Neuronal stem cell (in vitro differentiated cells): Measurements from ENCODE around the gene CASP12. TPM values are rescaled to one million over a fixed set of nuclear protein-coding genes. Genes with fewer than 3 reads are reported as not detected.

ENCODE experiments used
- DNase-seq: peaks from one replicate; pipeline ENCODE4 v3.0.0-alpha.2; 2013; ENCODE audit warnings: low spot score
- H2AFZ ChIP-seq: one replicate; pipeline ENCODE4 v1.6.1; 2013; ENCODE audit warnings: mild to moderate bottlenecking, low read length, inconsistent platforms
- H2AK5ac ChIP-seq: 2 replicates; pipeline ENCODE4 v1.6.1; 2013; ENCODE audit warnings: low read depth, mild to moderate bottlenecking, inconsistent platforms, low read length, moderate library complexity, mixed read lengths
- H2BK120ac ChIP-seq: 2 replicates; pipeline ENCODE4 v1.6.1; 2013; ENCODE audit warnings: low read depth, mild to moderate bottlenecking, inconsistent platforms, low read length, moderate library complexity, mixed read lengths
- H2BK12ac ChIP-seq: one replicate; pipeline ENCODE4 v1.6.1; 2013; ENCODE audit warnings: low read length, inconsistent platforms
- H2BK15ac ChIP-seq: 2 replicates; pipeline ENCODE4 v1.6.1; 2013; ENCODE audit warnings: mild to moderate bottlenecking, low read length, inconsistent platforms, mixed read lengths
- H2BK5ac ChIP-seq: one replicate; pipeline ENCODE4 v1.6.1; 2013; ENCODE audit warnings: inconsistent platforms, mild to moderate bottlenecking, low read length, moderate library complexity
- H3K14ac ChIP-seq: one replicate; pipeline ENCODE4 v1.6.1; 2013; ENCODE audit warnings: low read length, inconsistent platforms
- H3K18ac ChIP-seq: 2 replicates; pipeline ENCODE4 v1.6.1; 2013; ENCODE audit warnings: low read length, inconsistent platforms
- H3K23ac ChIP-seq: 2 replicates; pipeline ENCODE4 v1.6.1; 2013; ENCODE audit warnings: low read depth, mild to moderate bottlenecking, mixed read lengths, low read length, inconsistent platforms; ENCODE audit not compliant: poor library complexity
- H3K27ac ChIP-seq: replicated peaks from 3 replicates; pipeline ENCODE4 v1.5.1; 2013; ENCODE audit warnings: low read length, inconsistent platforms
- H3K27me3 ChIP-seq, 3 experiments: 2 replicates each; pipeline ENCODE4 v1.6.1; 2013; ENCODE audit warnings: low read length in 3 of 3, mild to moderate bottlenecking in 2 of 3, inconsistent platforms in 1 of 3, low read depth in 1 of 3, mixed read lengths in 1 of 3, moderate library complexity in 1 of 3; ENCODE audit not compliant: control insufficient read depth in 3 of 3, insufficient read depth in 3 of 3
- H3K36me3 ChIP-seq, 2 donors: replicated peaks in 1 of 2; 2 replicates each; pipeline ENCODE4 v1.6.1; 2013; ENCODE audit warnings: low read length in 2 of 2; ENCODE audit not compliant: control insufficient read depth in 2 of 2, insufficient read depth in 2 of 2
- H3K4ac ChIP-seq: 2 replicates; pipeline ENCODE4 v1.6.1; 2013; ENCODE audit warnings: inconsistent platforms, mild to moderate bottlenecking, low read length, moderate library complexity
- H3K4me1 ChIP-seq, 2 donors: 1 replicate in 1 of 2; 2 replicates in 1 of 2; pipeline ENCODE4 v1.6.1; 2013; ENCODE audit warnings: low read length in 2 of 2, low read depth in 1 of 2; ENCODE audit not compliant: control insufficient read depth in 2 of 2, insufficient read depth in 1 of 2
- H3K4me2 ChIP-seq: one replicate; pipeline ENCODE4 v1.6.1; 2013; ENCODE audit warnings: mild to moderate bottlenecking, low read length, inconsistent platforms; ENCODE audit not compliant: insufficient read depth, poor library complexity, severe bottlenecking
- H3K4me3 ChIP-seq, 2 donors: 2 replicates each; pipeline ENCODE4 v1.5.1; 2013; ENCODE audit warnings: low read length in 2 of 2, mild to moderate bottlenecking in 2 of 2, inconsistent platforms in 1 of 2, moderate library complexity in 1 of 2
- H3K79me1 ChIP-seq: one replicate; pipeline ENCODE4 v1.6.1; 2013; ENCODE audit warnings: low read depth, mild to moderate bottlenecking, inconsistent platforms, low read length, moderate library complexity
- H3K9ac ChIP-seq: one replicate; pipeline ENCODE4 v1.6.1; 2013; ENCODE audit warnings: mild to moderate bottlenecking, low read depth, low read length, inconsistent platforms; ENCODE audit not compliant: poor library complexity
- H3K9me3 ChIP-seq, 2 donors: replicated peaks in 1 of 2; 2 replicates each; pipeline versions ENCODE3 to v1.6.1; 2013; ENCODE audit warnings: low read length in 2 of 2, mild to moderate bottlenecking in 2 of 2, inconsistent platforms in 1 of 2, low read depth in 1 of 2, mixed read lengths in 1 of 2, moderate library complexity in 1 of 2; ENCODE audit not compliant: control insufficient read depth in 2 of 2, insufficient read depth in 1 of 2
- H4K8ac ChIP-seq: one replicate; pipeline ENCODE4 v1.6.1; 2013; ENCODE audit warnings: low read depth, mild to moderate bottlenecking, inconsistent platforms, low read length, moderate library complexity
- H4K91ac ChIP-seq: one replicate; pipeline ENCODE4 v1.6.1; 2013; ENCODE audit warnings: low read length, low read depth, mild to moderate bottlenecking, inconsistent platforms; ENCODE audit not compliant: poor library complexity
- WGBS, 2 donors: extraction: QIAGEN DNeasy Blood & Tissue Kit; methylation state at CpG; one replicate each; pipeline ENCODE4 v1.1.7; 2013; ENCODE audit warnings: missing lambda C conversion rate in 2 of 2, mixed read lengths in 1 of 2; ENCODE audit not compliant: insufficient read length in 2 of 2, insufficient replicate concordance in 1 of 2; ENCODE audit errors: extremely low coverage in 2 of 2; 5-methylcytosine and 5-hydroxymethylcytosine counted together
- polyA plus RNA-seq, 2 experiments: library from polyadenylated mRNA; stranded (reverse); fragments of 200-250 nt; gene quantifications; one replicate each; pipeline ENCODE4 v1.2.3, GENCODE V29; 2013

CASP12 gene
- not detected for polyA plus RNA-seq (2013, experiment 1 of 2)
- polyA plus RNA-seq (2013, experiment 2 of 2) = not detected

DNA sequence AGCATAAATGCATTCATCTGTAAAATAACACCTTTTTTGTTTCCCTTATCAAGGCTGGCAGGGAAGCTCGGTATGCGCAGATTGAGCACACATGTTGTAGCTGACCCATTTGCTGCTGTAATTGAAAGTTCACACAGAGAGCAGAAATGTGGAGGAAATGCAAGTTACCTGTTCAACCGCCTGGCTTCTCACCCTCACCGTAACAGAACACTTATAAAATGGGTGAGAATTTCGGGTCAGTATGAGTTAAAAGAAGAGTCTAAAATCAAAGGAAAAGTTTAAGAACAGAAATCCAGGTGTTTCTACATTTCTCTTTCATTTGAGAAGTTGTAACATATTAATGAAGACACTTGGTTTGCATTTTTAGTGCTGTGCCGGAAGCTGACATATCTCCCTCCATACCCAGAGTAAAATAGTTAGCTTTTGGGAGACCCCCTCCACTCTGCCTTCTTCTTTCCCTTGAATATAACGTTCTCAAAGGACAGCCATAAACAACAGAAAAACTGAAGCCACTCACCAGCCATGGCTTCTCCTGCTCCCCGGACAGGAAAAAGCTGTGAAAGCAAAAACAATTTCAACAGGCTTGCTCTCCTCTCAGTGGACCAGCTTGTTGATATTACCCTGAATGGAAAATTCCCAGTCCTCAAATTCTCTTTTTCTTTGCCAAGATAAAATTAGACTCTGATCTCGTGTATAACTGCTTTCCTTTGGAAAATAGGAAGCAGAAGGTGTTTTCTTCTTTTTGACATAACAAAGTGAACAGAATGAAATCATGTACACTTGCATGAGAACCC lies at the start of gene CASP12:
CASP12 (minus strand) TSS at position 570 of the 794 bp plus-strand sequence.
- Histone ChIP-seq H3K4me3 (no peak within 1 kb of the TSS), H3K9ac (no peak within 1 kb of the TSS), H3K27me3 (no peaks in the 10 kb centered on the region), H2BK120ac (no peak within 1 kb of the TSS), H2BK5ac (no peak within 1 kb of the TSS), H2BK12ac (no peak within 1 kb of the TSS), H3K4me1 (peaks cover 0 to 2% of the 10 kb centered on the region in 2 donors), H3K9me3 (no peaks in the 10 kb centered on the region), H3K18ac (no peak within 1 kb of the TSS), H2BK15ac (no peak within 1 kb of the TSS), H3K79me1 (no peaks in the 10 kb centered on the region), H3K36me3 (no peaks in the 10 kb centered on the region), H4K91ac (no peak within 1 kb of the TSS), H3K23ac (no peak within 1 kb of the TSS), H3K4me2 (no peak within 1 kb of the TSS), H2AFZ (peak within 1 kb of the TSS; percentile 35), H3K27ac (no peak within 1 kb of the TSS), H3K14ac (no peak within 1 kb of the TSS), H4K8ac (no peak within 1 kb of the TSS), H2AK5ac (no peak within 1 kb of the TSS), H3K4ac (no peak within 1 kb of the TSS)
- no peak for DNase-seq
- no CpG with 5 or more reads among the region's 9 CpGs for WGBS, 2 donors

GRCh38 chr11:104946907-104947306 lies 48.6 kb upstream of the CASP12 start:
- Histone ChIP-seq H4K8ac (no peak overlapping the region), H2BK12ac (no peak overlapping the region), H2AK5ac (no peak overlapping the region), H4K91ac (no peak overlapping the region), H3K4me1 (no peaks in the 10 kb centered on the region), H3K27me3 (no peaks in the 10 kb centered on the region), H2BK120ac (no peak overlapping the region), H3K79me1 (no peaks in the 10 kb centered on the region), H3K23ac (no peak overlapping the region), H3K4me3 (no peak overlapping the region), H3K36me3 (no peaks in the 10 kb centered on the region), H3K18ac (no peak overlapping the region), H2AFZ (no peak overlapping the region), H3K9ac (no peak overlapping the region), H3K27ac (no peak overlapping the region), H3K14ac (no peak overlapping the region), H2BK5ac (no peak overlapping the region), H3K4ac (no peak overlapping the region), H3K9me3 (no peaks in the 10 kb centered on the region), H2BK15ac (no peak overlapping the region), H3K4me2 (no peak overlapping the region)
- WGBS, 2 donors = no CpG with 5 or more reads among the region's 2 CpGs
- DNase-seq = no peak

DNA sequence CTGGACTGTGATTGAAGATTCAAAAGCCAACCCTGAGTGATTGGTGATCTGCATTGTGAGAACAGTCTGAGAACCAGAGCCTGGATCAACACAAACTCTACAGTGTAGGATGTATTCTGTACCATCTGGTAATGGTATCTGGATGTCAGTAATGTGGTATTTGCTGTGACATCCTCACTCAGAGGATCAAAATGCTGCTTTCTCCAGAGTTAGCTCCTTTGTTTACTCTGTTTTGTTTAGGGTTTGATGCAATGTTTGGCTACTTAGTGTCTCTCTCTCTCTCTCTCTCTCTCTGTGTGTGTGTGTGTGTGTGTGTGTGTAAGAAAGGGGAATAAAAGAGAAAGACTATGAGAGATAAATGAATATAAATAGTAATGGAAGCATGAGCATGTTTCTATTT lies 45.8 kb upstream of the CASP12 start:
- H4K8ac ChIP-seq = no peak overlapping the region
- no peak overlapping the region for H2BK15ac ChIP-seq
- no peak overlapping the region for H2BK120ac ChIP-seq
- no peak for DNase-seq
- no peak overlapping the region for H2AK5ac ChIP-seq
- no peaks in the 10 kb centered on the region for H3K79me1 ChIP-seq
- H3K36me3 ChIP-seq = no peaks in the 10 kb centered on the region
- no peak overlapping the region for H3K4me3 ChIP-seq
- no peak overlapping the region for H2AFZ ChIP-seq
- no peak overlapping the region for H3K27ac ChIP-seq
- no peak overlapping the region for H3K4me2 ChIP-seq
- H3K4ac ChIP-seq = no peak overlapping the region
- H3K27me3 ChIP-seq = no peaks in the 10 kb centered on the region
- no peak overlapping the region for H3K9ac ChIP-seq
- H4K91ac ChIP-seq = no peak overlapping the region
- no peak overlapping the region for H3K18ac ChIP-seq
- no peak overlapping the region for H3K14ac ChIP-seq
- H2BK12ac ChIP-seq = no peak overlapping the region
- no peaks in the 10 kb centered on the region for H3K4me1 ChIP-seq
- no peak overlapping the region for H2BK5ac ChIP-seq
- no peak overlapping the region for H3K23ac ChIP-seq
- no peaks in the 10 kb centered on the region for H3K9me3 ChIP-seq

- Histone ChIP-seq H3K14ac (no peak overlapping the region), H3K27ac (no peak overlapping the region), H4K91ac (no peak overlapping the region), H3K4me3 (no peak overlapping the region), H2AFZ (no peak overlapping the region), H2BK5ac (no peak overlapping the region), H3K23ac (no peak overlapping the region), H3K9ac (no peak overlapping the region), H3K4me2 (no peak overlapping the region), H2BK120ac (no peak overlapping the region), H4K8ac (no peak overlapping the region), H3K36me3 (no peaks in the 10 kb centered on the region), H3K18ac (no peak overlapping the region), H2AK5ac (no peak overlapping the region), H2BK15ac (no peak overlapping the region), H3K9me3 (no peaks in the 10 kb centered on the region), H3K27me3 (no peaks in the 10 kb centered on the region), H2BK12ac (no peak overlapping the region), H3K79me1 (no peaks in the 10 kb centered on the region), H3K4me1 (no peaks in the 10 kb centered on the region), H3K4ac (no peak overlapping the region)
- DNase-seq = no peak
- WGBS, 2 donors = no CpG with 5 or more reads among the region's 2 CpGs
These were observed 45.3 kb upstream of the CASP12 start for GRCh38 chr11:104943561-104943960.
